ENCODE results near the gene PPP3R1.
A peak's percentile ranks its signal among the peaks of the same experiment; 100 is the strongest.

The PPP3R1 gene

GRCh38 chr2:68258851-68259250 is 6.5 kb upstream of the PPP3R1 start:
- H3K9me3 ChIP-seq (ENCODE audit: control insufficient read depth, insufficient read depth, low read length): no peaks in the 10 kb centered on the region
- H3K36me3 ChIP-seq (ENCODE audit: control insufficient read depth, insufficient read depth, low read length): no peaks in the 10 kb centered on the region
- H3K27me3 ChIP-seq (ENCODE audit: control insufficient read depth, insufficient read depth, low read length): no peaks in the 10 kb centered on the region
- H3K4me3 ChIP-seq (ENCODE audit: low read length): no peak overlapping the region
- no peak overlapping the region for H3K27ac ChIP-seq (ENCODE audit: low read length)
- no peak for DNase-seq (ENCODE audit: low read depth, low spot score)
- WGBS (ENCODE audit: insufficient coverage, insufficient read length): no CpG with 5 or more reads among the region's 2 CpGs
- no peaks in the 10 kb centered on the region for H3K4me1 ChIP-seq (ENCODE audit: control insufficient read depth, insufficient read depth, low read length)

GRCh38 chr2:68256093-68256450 is 3.7 kb upstream of the PPP3R1 start:
- no peak for DNase-seq (ENCODE audit: low read depth, low spot score)
- Histone ChIP-seq H3K9me3 (ENCODE audit: control insufficient read depth, insufficient read depth, low read length) (no peaks in the 10 kb centered on the region), H3K27ac (ENCODE audit: low read length) (no peak overlapping the region), H3K4me3 (ENCODE audit: low read length) (no peak overlapping the region), H3K27me3 (ENCODE audit: control insufficient read depth, insufficient read depth, low read length) (no peaks in the 10 kb centered on the region), H3K36me3 (ENCODE audit: control insufficient read depth, insufficient read depth, low read length) (no peaks in the 10 kb centered on the region), H3K4me1 (ENCODE audit: control insufficient read depth, insufficient read depth, low read length) (no peaks in the 10 kb centered on the region)
- no CpG with 5 or more reads among the region's 1 CpG for WGBS (ENCODE audit: insufficient coverage, insufficient read length)

- no peak for DNase-seq (ENCODE audit: low read depth, low spot score)
- H3K4me1 ChIP-seq (ENCODE audit: control insufficient read depth, insufficient read depth, low read length): no peaks in the 10 kb centered on the region
- no peaks in the 10 kb centered on the region for H3K36me3 ChIP-seq (ENCODE audit: control insufficient read depth, insufficient read depth, low read length)
- H3K4me3 ChIP-seq (ENCODE audit: low read length): peak overlapping the region; percentile 86
- H3K27me3 ChIP-seq (ENCODE audit: control insufficient read depth, insufficient read depth, low read length): no peaks in the 10 kb centered on the region
- H3K27ac ChIP-seq (ENCODE audit: low read length): no peak overlapping the region
- WGBS (ENCODE audit: insufficient coverage, insufficient read length): no CpG with 5 or more reads among the region's 15 CpGs
- no peaks in the 10 kb centered on the region for H3K9me3 ChIP-seq (ENCODE audit: control insufficient read depth, insufficient read depth, low read length)
These were observed 1.1 kb upstream of the PPP3R1 start for GRCh38 chr2:68253219-68254068.

- DNase-seq (ENCODE audit: low read depth, low spot score): no peak
- Histone ChIP-seq H3K4me3 (ENCODE audit: low read length) (peak overlapping the region; percentile 97), H3K9me3 (ENCODE audit: control insufficient read depth, insufficient read depth, low read length) (no peaks in the 10 kb centered on the region), H3K36me3 (ENCODE audit: control insufficient read depth, insufficient read depth, low read length) (no peaks in the 10 kb centered on the region), H3K27me3 (ENCODE audit: control insufficient read depth, insufficient read depth, low read length) (no peaks in the 10 kb centered on the region), H3K4me1 (ENCODE audit: control insufficient read depth, insufficient read depth, low read length) (no peaks in the 10 kb centered on the region), H3K27ac (ENCODE audit: low read length) (no peak overlapping the region)
- WGBS (ENCODE audit: insufficient coverage, insufficient read length): no CpG with 5 or more reads among the region's 78 CpGs
These were observed 405 bp downstream of the PPP3R1 start for GRCh38 chr2:68251855-68252399.

- no peaks in the 10 kb centered on the region for H3K9me3 ChIP-seq (ENCODE audit: control insufficient read depth, insufficient read depth, low read length)
- no peaks in the 10 kb centered on the region for H3K36me3 ChIP-seq (ENCODE audit: control insufficient read depth, insufficient read depth, low read length)
- H3K4me3 ChIP-seq (ENCODE audit: low read length): peak overlapping the region; percentile 97
- H3K27ac ChIP-seq (ENCODE audit: low read length): no peak overlapping the region
- H3K4me1 ChIP-seq (ENCODE audit: control insufficient read depth, insufficient read depth, low read length): 0 out of 2 replicates have a peak, but pooled peaks cover 2% of the 10 kb centered on the region
- H3K27me3 ChIP-seq (ENCODE audit: control insufficient read depth, insufficient read depth, low read length): no peaks in the 10 kb centered on the region
- no CpG with 5 or more reads among the region's 41 CpGs for WGBS (ENCODE audit: insufficient coverage, insufficient read length)
- peak; percentile 18 for DNase-seq (ENCODE audit: low read depth, low spot score)
These were observed 1.0 kb downstream of the PPP3R1 start for GRCh38 chr2:68251187-68251854.

- Histone ChIP-seq H3K4me3 (ENCODE audit: low read length) (peak overlapping the region; percentile 97; the same call in 1 of the 2 replicates), H3K27ac (ENCODE audit: low read length) (no peak overlapping the region), H3K9me3 (ENCODE audit: control insufficient read depth, insufficient read depth, low read length) (no peaks in the 10 kb centered on the region), H3K36me3 (ENCODE audit: control insufficient read depth, insufficient read depth, low read length) (no peaks in the 10 kb centered on the region), H3K27me3 (ENCODE audit: control insufficient read depth, insufficient read depth, low read length) (no peaks in the 10 kb centered on the region), H3K4me1 (ENCODE audit: control insufficient read depth, insufficient read depth, low read length) (0 out of 2 replicates have a peak, but pooled peaks cover 2% of the 10 kb centered on the region)
- no CpG with 5 or more reads among the region's 15 CpGs for WGBS (ENCODE audit: insufficient coverage, insufficient read length)
- no peak for DNase-seq (ENCODE audit: low read depth, low spot score)
These were observed 1.6 kb downstream of the PPP3R1 start for GRCh38 chr2:68250652-68251186.

- Histone ChIP-seq H3K4me1 (ENCODE audit: control insufficient read depth, insufficient read depth, low read length) (0 out of 2 replicates have a peak, but pooled peaks cover 2% of the 10 kb centered on the region), H3K9me3 (ENCODE audit: control insufficient read depth, insufficient read depth, low read length) (no peaks in the 10 kb centered on the region), H3K27ac (ENCODE audit: low read length) (no peak overlapping the region), H3K27me3 (ENCODE audit: control insufficient read depth, insufficient read depth, low read length) (no peaks in the 10 kb centered on the region), H3K4me3 (ENCODE audit: low read length) (no peak overlapping the region; the same call in 1 of the 2 replicates), H3K36me3 (ENCODE audit: control insufficient read depth, insufficient read depth, low read length) (no peaks in the 10 kb centered on the region)
- no CpG with 5 or more reads among the region's 5 CpGs for WGBS (ENCODE audit: insufficient coverage, insufficient read length)
- no peak for DNase-seq (ENCODE audit: low read depth, low spot score)
These were observed 2.1 kb downstream of the PPP3R1 start for GRCh38 chr2:68250196-68250595.

GRCh38 chr2:68248806-68249205 is 3.5 kb downstream of the PPP3R1 start:
- no peak for DNase-seq (ENCODE audit: low read depth, low spot score)
- no CpG with 5 or more reads among the region's 2 CpGs for WGBS (ENCODE audit: insufficient coverage, insufficient read length)
- H3K27me3 ChIP-seq (ENCODE audit: control insufficient read depth, insufficient read depth, low read length): no peaks in the 10 kb centered on the region
- H3K36me3 ChIP-seq (ENCODE audit: control insufficient read depth, insufficient read depth, low read length): no peaks in the 10 kb centered on the region
- no peak overlapping the region for H3K27ac ChIP-seq (ENCODE audit: low read length)
- no peaks in the 10 kb centered on the region for H3K9me3 ChIP-seq (ENCODE audit: control insufficient read depth, insufficient read depth, low read length)
- 0 out of 2 replicates have a peak, but pooled peaks cover 2% of the 10 kb centered on the region for H3K4me1 ChIP-seq (ENCODE audit: control insufficient read depth, insufficient read depth, low read length)
- no peak overlapping the region for H3K4me3 ChIP-seq (ENCODE audit: low read length)

- no peaks in the 10 kb centered on the region for H3K9me3 ChIP-seq (ENCODE audit: control insufficient read depth, insufficient read depth, low read length)
- no peaks in the 10 kb centered on the region for H3K36me3 ChIP-seq (ENCODE audit: control insufficient read depth, insufficient read depth, low read length)
- H3K27me3 ChIP-seq (ENCODE audit: control insufficient read depth, insufficient read depth, low read length): no peaks in the 10 kb centered on the region
- H3K4me3 ChIP-seq (ENCODE audit: low read length): no peak overlapping the region
- no peak overlapping the region for H3K27ac ChIP-seq (ENCODE audit: low read length)
- DNase-seq (ENCODE audit: low read depth, low spot score): no peak
- no CpG with 5 or more reads among the region's 3 CpGs for WGBS (ENCODE audit: insufficient coverage, insufficient read length)
- 0 out of 2 replicates have a peak, but pooled peaks cover 2% of the 10 kb centered on the region for H3K4me1 ChIP-seq (ENCODE audit: control insufficient read depth, insufficient read depth, low read length)
These were observed 4.0 kb downstream of the PPP3R1 start for GRCh38 chr2:68248361-68248760.

- Histone ChIP-seq H3K4me3 (ENCODE audit: low read length) (no peak overlapping the region), H3K27ac (ENCODE audit: low read length) (no peak overlapping the region), H3K4me1 (ENCODE audit: control insufficient read depth, insufficient read depth, low read length) (0 out of 2 replicates have a peak, but pooled peaks cover 2% of the 10 kb centered on the region), H3K9me3 (ENCODE audit: control insufficient read depth, insufficient read depth, low read length) (no peaks in the 10 kb centered on the region), H3K36me3 (ENCODE audit: control insufficient read depth, insufficient read depth, low read length) (no peaks in the 10 kb centered on the region), H3K27me3 (ENCODE audit: control insufficient read depth, insufficient read depth, low read length) (no peaks in the 10 kb centered on the region)
- no peak for DNase-seq (ENCODE audit: low read depth, low spot score)
- no CpG with 5 or more reads among the region's 1 CpG for WGBS (ENCODE audit: insufficient coverage, insufficient read length)
These were observed 5.9 kb downstream of the PPP3R1 start for GRCh38 chr2:68246396-68246795.
